ENCODE results near the gene RPL19.

RPL19 gene

DNA sequence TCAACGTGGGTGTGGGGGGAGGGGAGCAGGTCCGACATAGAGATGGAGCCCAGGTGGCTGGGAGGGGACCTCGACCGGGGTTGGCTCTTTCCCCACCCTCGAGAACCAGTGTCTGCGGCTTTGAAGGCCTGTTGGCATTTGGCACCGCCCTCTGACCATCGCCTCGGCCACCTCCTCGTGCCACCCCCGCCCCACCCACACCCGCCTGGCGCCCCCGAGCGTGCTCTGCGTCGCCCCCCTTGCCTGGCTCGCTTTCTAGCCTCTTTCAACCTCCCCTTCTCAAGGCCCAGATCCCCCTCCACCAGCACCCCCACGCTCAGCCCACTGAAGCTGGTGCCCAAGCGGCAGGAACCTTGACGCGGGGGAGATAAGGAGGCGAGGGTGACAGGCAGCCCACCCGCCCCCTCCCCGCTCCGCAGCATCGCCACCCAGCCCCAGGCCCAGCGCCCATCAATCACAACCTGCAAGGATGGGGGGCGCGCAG lies 3.2 kb upstream of the RPL19 start:
- peak in 3 of 56 donors; percentile 29 to 77 (median 41) for DNase-seq

DNA sequence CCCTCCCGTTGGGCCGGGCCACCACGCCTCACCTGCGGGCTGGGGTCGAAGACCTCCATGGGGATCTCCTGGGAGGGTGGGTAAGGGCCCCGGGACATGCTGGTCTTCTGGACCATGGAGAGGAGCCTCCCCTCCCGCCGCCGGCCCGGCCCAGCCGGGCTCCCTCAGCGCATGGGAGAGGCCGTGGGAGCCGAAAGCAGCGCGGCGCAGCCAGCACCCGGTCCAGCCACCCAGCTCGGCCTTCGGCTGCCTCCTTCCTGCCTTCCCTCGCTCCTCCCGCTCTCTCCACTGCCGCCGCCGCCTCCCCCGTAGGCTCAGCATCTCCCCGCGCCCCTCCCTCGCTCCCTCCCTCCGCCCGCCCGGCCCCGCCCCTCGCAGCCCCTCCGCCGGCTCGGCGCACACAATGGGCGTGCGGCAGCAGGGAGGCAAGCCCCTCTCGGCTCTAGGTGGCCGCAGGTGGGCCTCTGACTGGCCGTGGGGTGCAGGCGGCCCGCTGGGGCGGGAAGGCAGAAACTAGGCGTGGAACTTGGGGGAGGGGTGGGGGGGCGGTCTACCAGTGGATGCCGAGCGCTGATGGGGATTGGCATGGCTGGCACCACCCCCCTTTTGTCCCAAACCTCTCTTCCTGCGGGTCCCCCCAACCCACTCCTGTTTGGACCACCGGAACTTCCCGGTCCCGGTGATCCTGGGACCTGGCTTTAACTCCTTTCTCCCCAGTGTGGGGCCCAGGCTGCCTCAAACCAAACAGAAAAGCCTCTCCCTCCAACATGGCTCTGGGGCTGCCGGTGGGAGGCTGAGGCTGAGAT lies 2.5 kb upstream of the RPL19 start, which contains the start of gene CACNB1:
Gene CACNB1 (minus strand): TSS at position 290 of the 806 bp plus-strand sequence. CDS start 174 bp downstream, at position 116.
- DNase-seq = peak in 50 of 56 donors; percentile 26 to 80 (median 61)

DNA sequence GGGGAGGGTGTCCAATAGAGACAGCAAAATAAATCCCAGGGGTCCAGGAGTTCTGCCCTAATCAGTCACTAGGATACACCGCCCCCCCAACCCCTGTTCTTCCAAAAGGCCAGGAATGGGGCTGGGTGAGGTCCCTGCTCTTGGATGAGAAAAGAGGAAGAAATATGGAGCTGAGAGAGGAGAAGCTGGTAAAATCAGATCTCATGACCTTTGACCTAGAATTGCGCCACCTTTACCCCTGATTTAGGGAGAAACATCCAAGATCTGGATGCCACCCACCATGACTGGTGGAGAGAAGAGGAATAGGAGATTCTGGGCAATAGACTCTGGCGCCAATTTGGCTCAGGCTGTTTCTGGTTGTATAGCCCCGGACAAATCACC lies 1.9 kb upstream of the RPL19 start:
- DNase-seq = no peak

DNA sequence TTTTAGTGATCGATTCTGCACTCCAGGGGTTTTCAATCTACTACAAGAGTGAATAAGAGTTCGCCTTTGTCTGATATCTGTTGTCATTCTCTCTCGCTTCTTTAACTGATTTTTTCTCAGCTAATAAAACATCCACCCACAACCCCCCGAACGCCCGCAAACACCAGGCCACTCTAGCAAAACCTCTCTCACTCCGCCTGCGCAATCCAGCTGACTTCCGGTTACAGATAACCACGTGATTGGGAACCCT lies 338 bp upstream of the RPL19 start:
- DNase-seq = peak in 52 of 56 donors; percentile 48 to 91 (median 80)

DNA sequence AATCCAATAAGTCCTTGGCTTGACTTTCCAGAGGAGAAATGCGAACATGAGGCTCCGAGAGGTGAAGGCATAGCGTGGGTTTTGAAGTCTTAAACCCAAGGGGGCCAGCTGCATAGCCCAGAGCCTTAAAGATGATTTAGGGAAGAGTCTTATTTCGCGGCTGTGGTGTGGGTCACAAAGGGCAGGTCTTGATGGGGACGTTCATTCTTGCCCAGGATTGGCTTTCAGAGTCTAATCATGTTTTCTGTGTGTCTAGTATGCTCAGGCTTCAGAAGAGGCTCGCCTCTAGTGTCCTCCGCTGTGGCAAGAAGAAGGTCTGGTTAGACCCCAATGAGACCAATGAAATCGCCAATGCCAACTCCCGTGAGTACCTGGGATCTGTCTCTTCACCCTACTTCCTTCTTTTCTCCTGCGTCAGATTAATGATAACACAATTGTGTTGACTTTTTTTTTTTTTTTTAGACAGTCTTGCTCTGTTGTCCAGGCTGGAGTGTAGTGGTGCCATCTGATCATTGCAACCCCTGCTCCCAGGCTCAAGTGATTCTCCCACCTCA lies 951 bp downstream of the RPL19 start:
- DNase-seq = no peak

DNA sequence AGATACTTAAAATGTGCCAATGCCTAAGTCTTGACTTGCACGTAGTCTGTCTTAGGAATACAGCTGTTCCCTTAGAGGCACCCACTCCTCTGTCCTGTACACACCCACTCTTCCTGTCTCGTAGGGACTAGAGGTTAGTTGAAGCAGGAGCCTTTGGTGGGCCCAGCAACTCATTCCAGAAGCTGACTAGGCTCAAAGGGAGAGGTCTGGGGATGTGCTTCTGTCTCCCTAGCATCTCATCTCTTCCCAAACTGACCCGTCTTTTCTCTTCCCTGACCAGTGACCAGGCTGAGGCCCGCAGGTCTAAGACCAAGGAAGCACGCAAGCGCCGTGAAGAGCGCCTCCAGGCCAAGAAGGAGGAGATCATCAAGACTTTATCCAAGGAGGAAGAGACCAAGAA lies 4.2 kb downstream of the RPL19 start:
- DNase-seq = no peak

DNA sequence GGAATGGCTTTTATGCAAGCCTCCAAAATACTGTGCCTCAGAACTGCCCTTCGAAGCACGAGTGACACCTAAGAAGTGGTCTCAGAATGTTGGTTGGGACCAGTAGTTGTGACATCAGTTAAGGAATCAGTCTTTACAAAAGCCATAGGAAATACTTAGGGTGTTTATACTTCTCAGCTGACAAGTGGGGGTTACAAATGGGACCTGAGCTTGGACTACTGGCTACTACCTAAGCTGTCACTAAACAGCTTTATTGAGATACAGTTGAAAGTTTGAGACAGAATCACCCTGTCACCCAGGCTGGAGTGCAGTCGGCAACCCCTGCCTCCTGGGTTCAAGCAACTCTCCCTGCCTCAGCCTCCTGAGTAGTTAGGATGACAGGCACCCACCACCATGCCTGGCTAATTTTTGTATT lies 5.0 kb downstream of the RPL19 start:
- no peak for DNase-seq

DNA sequence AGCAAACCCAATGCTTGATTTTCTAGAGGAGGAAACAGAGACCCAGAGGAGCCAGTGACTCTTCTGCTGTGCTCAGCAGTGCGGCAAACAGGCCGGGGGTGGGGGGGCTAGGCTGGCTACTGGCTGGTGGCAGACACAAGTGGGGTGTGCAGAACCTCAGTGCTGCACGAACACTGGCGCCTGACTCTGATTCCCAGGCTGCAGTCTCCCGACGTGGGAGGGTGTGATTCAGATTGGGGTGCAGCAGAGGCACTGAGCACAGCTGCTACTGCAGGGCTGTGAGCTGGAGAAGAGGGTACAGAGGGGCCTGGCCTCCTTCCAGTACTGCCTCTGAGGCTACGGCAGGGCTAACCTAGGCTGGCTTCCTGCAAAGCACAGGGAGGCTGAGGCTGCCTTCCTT lies 8.1 kb downstream of the RPL19 start:
- peak in 32 of 56 donors; percentile 12 to 72 (median 48) for DNase-seq

DNA sequence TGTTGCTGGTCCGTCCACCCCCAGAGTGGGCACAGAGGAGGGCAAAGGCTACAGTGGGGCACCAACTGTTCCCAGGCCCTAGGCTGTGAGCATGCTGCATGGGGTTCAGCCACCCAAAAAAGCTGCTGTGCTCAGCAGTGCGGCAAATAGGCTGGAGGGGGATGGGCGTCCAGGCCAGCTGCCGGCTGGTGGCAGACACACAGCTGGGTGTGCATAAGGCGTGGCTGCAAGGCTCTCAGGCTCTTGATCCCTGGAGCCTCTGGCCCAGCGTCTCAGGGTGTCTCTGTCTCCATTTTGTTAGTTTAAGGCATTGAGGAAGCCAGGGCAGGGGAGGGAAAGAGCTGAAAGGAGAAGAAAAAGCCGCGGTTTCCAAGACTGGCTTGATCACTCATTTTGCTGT lies 8.8 kb downstream of the RPL19 start:
- DNase-seq = peak in 1 of 56 donors; percentile 6

DNA sequence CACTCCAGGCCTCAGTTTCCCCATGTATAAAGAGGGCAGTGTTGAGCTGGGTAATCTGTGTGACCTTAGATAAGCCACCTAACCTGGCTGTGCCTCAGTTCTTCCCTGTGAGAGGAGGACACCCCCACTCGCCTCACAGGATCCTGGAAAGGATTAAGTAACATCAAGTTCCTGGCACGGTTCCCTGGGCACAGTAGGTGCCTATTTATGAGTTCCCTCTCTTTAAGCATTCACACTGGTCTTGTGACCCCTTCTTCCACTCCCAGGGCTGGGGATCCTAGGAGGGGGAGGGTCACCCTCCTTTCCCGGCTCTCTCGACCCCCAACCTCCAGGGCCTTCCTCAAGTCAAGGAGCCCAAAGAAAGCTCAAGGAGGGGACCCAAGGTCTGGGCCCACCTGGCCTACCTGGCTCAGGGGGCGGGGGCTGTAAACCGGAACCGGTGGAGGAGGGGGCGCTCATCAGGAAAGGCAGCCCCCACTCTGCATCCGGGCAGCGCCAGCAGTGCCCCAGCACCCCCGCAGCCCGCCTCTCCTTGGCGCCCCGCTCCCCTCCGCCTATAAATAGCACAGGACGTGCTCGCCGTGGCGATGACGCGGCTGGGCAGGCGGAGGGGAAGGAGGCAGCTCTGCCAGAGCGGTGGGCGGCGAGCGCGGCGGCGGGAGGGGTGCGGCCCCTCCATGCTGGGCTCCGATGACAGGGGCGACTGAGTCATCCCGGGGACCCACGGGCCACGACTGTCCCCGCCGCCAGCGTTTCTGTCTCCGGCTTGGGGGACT lies 9.4 kb downstream of the RPL19 start:
- peak in 25 of 56 donors; percentile 12 to 69 (median 37) for DNase-seq

DNA sequence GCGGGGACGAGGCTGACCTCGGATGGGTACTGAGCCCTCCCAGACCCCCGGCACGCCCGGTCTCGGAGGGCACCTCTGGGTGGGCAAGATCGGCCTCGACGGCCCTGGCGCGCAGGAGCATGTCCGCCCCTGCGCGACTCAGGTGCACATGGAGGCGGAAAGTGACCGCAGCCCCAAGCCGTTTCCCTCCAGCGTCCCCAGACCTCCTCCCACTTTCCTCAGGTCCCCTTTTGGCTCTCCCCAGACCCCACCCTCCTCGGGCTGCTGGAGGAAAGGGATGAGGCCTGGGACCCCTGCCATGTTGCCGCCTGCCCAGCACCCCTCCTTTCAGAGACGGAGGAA lies 10.0 kb downstream of the RPL19 start:
- DNase-seq = no peak

DNA sequence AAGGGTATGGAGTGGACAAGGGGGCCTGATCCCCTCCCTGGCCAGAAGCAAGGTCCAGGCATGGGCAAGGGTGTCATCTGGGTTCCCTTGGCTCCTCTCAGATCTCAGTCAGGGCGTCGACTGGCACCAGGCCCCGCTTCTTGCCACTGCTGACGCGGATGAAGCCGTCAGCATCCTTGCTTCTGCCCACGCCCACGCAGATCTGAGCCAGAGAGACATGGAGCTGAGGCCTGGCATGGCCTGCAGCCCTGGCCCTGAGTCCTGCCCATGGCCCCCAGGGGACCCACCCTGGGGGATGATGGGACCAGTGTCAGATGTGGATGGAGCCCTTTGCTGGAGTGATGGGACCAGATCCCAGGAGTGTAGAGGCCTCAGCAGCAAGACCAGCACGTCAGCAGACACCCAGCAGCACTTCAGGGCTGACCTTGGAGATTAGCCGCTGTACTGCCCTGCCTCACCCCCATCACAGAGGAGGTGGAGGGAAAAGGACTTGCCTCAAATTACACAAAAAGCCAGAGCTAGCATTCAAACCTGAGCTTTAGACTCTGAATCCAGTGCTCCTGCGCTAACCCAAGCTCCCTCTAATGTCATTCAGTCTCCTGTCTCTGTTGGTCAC lies 12.2 kb downstream of the RPL19 start:
- no peak for DNase-seq

DNA sequence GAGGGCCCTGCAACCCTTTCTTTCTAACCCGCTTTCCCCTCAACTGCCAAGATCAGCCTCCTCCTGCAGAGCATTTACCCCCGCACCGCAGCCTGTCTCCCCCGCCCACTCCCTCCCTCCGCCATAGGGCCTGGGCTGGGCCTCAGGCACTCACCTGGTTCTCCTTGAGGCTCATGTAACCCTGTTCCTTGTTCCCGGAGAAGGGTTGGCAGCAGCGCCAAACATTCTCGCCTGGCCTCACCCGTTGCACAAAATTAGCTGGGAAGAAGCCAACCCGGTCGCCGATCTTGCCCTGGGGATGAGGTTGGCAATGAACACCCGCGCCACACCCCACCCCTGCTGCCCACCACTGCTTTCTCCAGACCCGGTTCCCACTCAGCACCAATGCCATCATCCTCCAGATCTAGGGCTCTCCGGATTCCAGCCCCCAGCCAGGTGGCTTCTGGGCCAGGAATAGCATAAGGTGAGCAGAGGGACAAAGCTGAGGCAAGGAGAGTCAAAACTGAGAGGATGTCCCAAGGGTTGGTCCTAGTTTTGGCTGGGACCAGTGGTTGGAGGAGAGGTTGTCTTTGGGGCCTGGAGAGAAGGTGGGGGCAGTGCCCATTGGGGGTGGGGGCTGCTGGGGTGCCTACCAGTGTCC lies 12.9 kb downstream of the RPL19 start:
- no peak for DNase-seq

DNA sequence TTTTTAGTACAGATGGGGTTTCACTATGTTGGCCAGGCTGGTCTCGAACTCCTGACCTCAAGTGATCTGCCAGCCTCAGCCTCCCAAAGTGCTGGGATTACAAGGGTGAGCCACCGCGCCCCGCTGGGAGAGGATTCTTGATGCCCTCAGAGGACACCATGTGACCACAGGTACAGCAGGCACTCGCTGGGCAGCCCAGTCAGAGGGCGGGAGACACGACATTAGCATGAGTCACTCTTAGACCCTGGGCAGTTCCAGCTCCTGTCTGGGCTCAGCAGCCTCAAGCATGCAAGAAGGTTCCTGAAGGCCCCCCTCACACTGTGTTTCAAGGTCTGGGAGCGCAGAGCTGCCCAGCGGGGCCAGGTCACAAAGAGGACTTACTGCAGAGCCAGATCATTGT lies 13.8 kb downstream of the RPL19 start:
- DNase-seq = no peak

DNA sequence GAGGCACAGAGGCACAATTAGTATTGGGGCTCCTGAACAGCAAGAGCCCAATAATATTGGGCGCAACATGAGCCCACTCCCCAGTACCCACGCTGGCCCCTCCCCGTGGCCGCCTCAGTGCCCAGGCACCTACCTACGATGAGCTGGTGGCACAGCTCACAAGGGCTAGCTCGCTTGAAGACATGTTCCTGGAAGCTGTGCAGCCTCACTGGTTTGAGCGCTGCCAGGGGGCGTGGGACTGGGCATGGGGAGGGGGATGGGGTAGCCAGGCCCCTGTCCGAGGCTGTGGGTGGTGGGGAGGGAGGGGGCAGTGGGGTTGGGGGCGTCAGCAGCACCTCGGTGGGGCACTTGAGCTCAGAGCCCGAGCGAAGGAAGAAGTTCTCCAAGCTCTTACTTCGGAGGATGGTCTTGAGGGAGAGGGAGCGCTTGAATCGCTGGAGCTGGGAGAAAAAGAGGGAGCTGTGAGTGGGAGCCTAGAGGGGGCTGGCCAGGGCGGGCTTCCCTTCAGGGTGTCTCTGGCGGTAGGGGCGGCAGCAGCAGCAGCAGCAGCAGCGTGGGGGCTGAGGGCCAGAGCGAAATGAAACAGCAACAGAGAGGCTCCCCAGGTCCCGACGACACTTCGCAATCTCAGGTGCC lies 17.8 kb downstream of the RPL19 start:
- no peak for DNase-seq

DNA sequence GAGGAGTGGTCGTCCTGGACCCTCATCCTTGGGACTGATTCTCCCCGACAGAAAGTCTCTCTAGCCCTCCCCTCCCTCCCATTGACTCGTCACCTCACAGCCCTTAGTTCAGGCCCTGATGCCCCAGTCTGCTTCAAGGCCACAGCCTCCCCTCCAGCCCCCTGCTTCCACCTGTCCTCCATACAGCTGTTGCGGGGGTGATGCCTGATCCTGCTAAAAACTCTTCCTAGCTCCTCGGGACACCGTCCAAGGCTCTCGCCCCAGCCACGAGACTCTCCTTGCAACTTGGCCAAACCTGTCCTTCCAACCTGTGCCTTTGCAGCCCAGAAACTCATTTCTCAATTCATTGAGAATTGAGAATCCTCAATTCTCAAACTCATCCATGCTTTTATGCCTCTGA lies 18.8 kb downstream of the RPL19 start:
- DNase-seq = no peak

DNA sequence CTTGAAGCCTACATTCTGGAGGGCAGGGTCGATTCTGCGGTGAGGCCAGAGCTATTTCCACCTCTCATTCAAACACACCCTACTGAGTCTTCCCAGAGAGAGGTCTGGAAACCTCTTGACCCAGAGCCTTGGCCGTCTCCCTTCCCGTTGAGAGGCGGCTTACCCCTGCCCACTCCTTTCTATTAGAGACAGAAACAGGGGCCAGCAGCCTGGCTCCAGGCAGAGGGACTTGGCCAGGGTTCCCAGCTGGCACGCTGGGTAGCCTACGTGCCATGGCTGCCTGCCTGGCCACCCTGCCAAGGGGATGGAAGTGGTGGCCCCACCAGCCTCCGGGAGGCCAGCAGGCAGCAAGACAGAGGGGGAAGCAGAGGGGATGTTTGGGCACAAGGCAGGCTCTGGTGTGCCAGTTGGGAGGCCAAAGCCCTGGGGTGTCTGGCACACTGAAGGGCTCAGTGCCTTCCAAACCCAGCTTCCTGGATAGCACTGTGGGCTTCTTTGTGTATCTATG lies 19.6 kb downstream of the RPL19 start:
- peak in 44 of 56 donors; percentile 15 to 83 (median 51) for DNase-seq

DNA sequence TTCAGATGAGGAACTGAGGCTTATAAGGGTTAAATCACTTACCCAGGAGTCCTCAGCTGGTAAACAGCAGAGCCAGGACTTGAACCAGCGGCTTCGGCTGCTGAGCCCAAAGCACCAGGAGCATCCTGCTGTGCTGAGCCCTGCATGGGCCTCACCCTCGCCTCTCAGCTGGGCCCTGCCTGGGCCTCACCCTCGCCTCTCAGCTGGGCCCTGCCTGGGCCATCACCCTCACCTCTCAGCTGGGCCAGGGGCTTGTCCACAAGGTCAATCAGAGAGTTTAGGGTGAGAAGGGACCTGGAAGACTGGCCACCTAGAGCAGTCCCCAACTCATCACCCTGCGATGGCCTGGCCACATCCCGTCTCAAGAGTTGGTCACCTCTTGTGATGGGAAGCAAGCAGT lies 21.5 kb downstream of the RPL19 start:
- no peak for DNase-seq

DNA sequence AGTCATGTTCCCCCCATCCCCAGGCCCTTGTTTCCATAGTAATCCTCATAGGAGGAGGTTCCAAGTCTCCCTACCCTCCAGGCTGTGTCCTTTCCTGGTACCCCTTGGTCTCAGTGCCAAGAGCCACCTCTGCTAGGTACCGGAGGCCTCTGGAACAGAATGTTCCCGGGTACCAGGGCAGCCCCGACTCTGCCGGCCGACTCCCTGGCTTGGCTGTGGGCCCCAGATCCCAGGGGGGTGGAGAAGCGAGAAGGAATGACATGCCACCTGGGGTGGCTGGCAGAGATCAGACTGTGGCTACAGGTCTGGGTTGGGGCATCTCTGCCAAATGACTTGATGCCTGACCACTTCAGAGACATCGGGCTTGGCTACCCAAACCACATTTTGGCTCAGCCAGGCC lies 22.1 kb downstream of the RPL19 start:
- no peak for DNase-seq

DNA sequence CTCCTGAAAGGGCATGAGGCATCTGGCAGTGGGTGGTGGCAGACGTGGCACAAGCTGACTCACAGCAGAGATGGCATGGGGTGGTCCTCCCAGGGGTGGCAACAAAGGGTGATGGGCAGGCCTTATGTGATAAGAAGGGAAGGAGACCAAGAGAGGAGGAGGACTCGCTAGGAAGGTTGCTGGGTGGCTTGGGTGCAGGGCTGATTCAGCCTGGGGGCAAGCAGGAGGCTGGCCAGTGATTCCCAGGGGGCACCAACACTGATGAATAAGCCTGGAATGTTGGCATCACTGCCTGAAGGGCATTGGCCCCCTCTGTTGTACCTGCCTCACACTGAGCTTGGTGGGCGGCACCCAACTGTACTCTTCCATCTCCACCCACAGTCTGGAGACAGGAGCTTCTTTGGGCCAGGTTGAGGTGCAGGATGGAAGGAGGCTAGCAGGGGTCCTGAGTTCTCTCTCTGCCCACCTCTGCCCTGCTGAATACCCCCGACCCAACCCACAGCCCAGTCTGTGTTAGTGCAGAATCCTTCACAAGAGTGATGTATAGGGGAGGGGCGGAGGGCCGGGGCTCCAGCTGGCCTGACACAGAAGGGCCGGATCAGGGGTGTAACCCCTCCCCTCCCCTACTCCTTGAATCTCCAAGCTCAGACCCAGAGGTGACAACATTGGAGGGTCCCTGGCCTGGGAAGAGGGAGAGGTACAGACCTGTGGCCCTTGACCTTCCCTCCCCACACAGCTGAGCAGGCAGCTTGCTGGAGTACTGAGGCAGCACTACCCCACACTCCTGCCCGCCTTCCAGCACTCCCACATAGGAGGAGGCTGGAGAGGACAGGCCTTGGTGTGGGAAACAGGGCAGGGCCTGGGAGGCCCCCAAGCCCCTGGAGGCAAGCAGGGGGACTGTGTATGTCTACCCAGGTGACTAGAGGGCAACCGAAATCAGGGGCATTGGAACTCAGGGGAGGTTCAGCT lies 23.1 kb downstream of the RPL19 start:
- no peak for DNase-seq

Measured in amygdala (tissue), 56 donors.